Peyer's patch (tissue), 4 donors: ENCODE results near the gene RBBP4.

Source experiments
- POLR2A ChIP-seq, 2 donors: fragments of 450-650 bp; IDR thresholded peaks; one replicate each; pipeline ENCODE4 v1.5.1; 2017; ENCODE audit warnings: antibody characterized with exemption in 2 of 2, mild to moderate bottlenecking in 2 of 2, moderate library complexity in 2 of 2
- TF ChIP-seq, protein P1 (sequence below), 6 experiments: fragments of 450-650 bp in 4 of 6; fragments of 200-600 bp in 2 of 6; sonication (generic) in 1 of 6; IDR thresholded peaks; one replicate each; pipeline ENCODE4 v1.5.1; 2017 to 2019; ENCODE audit warnings: antibody characterized with exemption in 6 of 6, mild to moderate bottlenecking in 3 of 6, moderate library complexity in 1 of 6

DNA sequence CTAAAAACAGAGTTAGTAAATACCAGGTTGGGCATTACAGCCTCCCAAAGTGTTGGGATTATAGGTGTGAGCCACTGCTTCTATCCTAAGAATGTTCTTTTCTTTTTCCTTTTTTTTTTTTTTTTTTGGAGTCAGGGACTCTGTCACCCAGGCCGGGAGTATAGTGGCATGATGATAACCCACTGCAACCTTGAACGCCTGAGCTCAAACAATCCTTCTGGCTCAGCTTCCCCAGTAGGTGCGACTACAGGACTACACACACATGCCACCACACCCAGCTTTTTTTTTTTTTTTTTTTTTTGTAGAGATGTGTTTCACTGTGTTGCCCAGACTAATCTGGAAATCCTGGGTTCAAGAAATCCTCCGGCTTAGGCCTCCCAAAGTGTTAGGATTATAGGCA is 6.6 kb upstream of the RBBP4 start:
- TF ChIP-seq, protein P1, sequence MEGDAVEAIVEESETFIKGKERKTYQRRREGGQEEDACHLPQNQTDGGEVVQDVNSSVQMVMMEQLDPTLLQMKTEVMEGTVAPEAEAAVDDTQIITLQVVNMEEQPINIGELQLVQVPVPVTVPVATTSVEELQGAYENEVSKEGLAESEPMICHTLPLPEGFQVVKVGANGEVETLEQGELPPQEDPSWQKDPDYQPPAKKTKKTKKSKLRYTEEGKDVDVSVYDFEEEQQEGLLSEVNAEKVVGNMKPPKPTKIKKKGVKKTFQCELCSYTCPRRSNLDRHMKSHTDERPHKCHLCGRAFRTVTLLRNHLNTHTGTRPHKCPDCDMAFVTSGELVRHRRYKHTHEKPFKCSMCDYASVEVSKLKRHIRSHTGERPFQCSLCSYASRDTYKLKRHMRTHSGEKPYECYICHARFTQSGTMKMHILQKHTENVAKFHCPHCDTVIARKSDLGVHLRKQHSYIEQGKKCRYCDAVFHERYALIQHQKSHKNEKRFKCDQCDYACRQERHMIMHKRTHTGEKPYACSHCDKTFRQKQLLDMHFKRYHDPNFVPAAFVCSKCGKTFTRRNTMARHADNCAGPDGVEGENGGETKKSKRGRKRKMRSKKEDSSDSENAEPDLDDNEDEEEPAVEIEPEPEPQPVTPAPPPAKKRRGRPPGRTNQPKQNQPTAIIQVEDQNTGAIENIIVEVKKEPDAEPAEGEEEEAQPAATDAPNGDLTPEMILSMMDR (IDR thresholded peaks at IDR 0.05): no peak
- TF ChIP-seq POLR2A (IDR thresholded peaks at IDR 0.05): no peak
